ENCODE results near the gene MATR3.

MATR3 gene

GRCh38 chr5:139273322-139273571 lies 20.3 kb upstream of the MATR3 start:
- no peak for DNase-seq

- peak; percentile 81 for DNase-seq
These were observed 19.8 kb upstream of the MATR3 start for GRCh38 chr5:139273572-139274289.

GRCh38 chr5:139275536-139275935 lies 18.0 kb upstream of the MATR3 start:
- no peak for DNase-seq

GRCh38 chr5:139275956-139276355 lies 17.6 kb upstream of the MATR3 start:
- DNase-seq, result no peak

GRCh38 chr5:139276426-139276825 lies 17.1 kb upstream of the MATR3 start:
- DNase-seq, result no peak

GRCh38 chr5:139277171-139277570 lies 16.4 kb upstream of the MATR3 start:
- DNase-seq, result no peak

GRCh38 chr5:139278540-139279274 lies 14.8 kb upstream of the MATR3 start:
- no peak for DNase-seq

GRCh38 chr5:139282197-139282557 lies 11.4 kb upstream of the MATR3 start:
- DNase-seq, result no peak

- no peak for DNase-seq
These were observed 10.0 kb upstream of the MATR3 start for GRCh38 chr5:139283252-139284166.

- DNase-seq, result no peak
These were observed 9.2 kb upstream of the MATR3 start for GRCh38 chr5:139284295-139284694.

GRCh38 chr5:139285651-139286392 lies 7.7 kb upstream of the MATR3 start:
- no peak for DNase-seq

GRCh38 chr5:139287890-139288635 lies 5.5 kb upstream of the MATR3 start:
- DNase-seq, result no peak

- no peak for DNase-seq
These were observed 2.5 kb upstream of the MATR3 start for GRCh38 chr5:139291051-139291450.

- no peak for DNase-seq
These were observed 386 bp upstream of the MATR3 start for GRCh38 chr5:139293202-139293506.

- peak; percentile 41 for DNase-seq
These were observed 1.0 kb downstream of the MATR3 start for GRCh38 chr5:139294374-139295165.

GRCh38 chr5:139295346-139296057 lies 2.0 kb downstream of the MATR3 start:
- DNase-seq, result no peak

GRCh38 chr5:139296198-139296597 lies 2.7 kb downstream of the MATR3 start:
- no peak for DNase-seq

GRCh38 chr5:139296862-139297326 lies 3.4 kb downstream of the MATR3 start:
- DNase-seq, result no peak

- DNase-seq, result no peak
These were observed 4.0 kb downstream of the MATR3 start for GRCh38 chr5:139297439-139298133.

GRCh38 chr5:139298242-139298641 lies 4.7 kb downstream of the MATR3 start:
- no peak for DNase-seq
